Lower lobe of right lung (tissue), 2 donors: ENCODE measurements around the gene TLCD3B. TPM values are rescaled to one million over a fixed set of nuclear protein-coding genes. Genes with fewer than 3 reads are reported as not detected.
A peak's percentile ranks its signal among the peaks of the same experiment; 100 is the strongest.
"Not testable (repeated sequence)": the region's sequence is repeated elsewhere in the genome, so short reads cannot be mapped to it uniquely, and the experiment has no call there.

Experiments
- ATAC-seq, 2 donors: fragments of 200-7000 bp; cut with Tn5 transposase; one replicate each; pipeline ENCODE4 v1.9.1; 2020 to 2022; ENCODE audit warnings: mild to moderate bottlenecking in 2 of 2, moderate library complexity in 2 of 2
- DNase-seq: peaks from one replicate; pipeline ENCODE4 v3.0.0-alpha.2; 2020
- H3K27ac ChIP-seq: fragments of 200-600 bp; one replicate; pipeline ENCODE4 v1.8.0; 2022
- H3K27me3 ChIP-seq: fragments of 200-600 bp; one replicate; pipeline ENCODE4 v1.8.0; 2022; ENCODE audit warnings: low read depth
- H3K36me3 ChIP-seq: fragments of 200-600 bp; one replicate; pipeline ENCODE4 v1.8.0; 2022; ENCODE audit warnings: mild to moderate bottlenecking
- H3K4me1 ChIP-seq: fragments of 200-600 bp; one replicate; pipeline ENCODE4 v1.8.0; 2022
- H3K4me3 ChIP-seq: fragments of 200-600 bp; one replicate; pipeline ENCODE4 v1.8.0; 2022; ENCODE audit warnings: mild to moderate bottlenecking
- H3K9me3 ChIP-seq: fragments of 200-600 bp; one replicate; pipeline ENCODE4 v1.8.0; 2022
- intact Hi-C: fragments of 100-400 bp; cut with DNase I; formaldehyde crosslinking; loops from one replicate; pipeline ENCODE4 v1.11.0; 2022
- total RNA-seq: library from RNA; stranded (reverse); fragmentation: NEBNext Ultra II Directional; extraction: Animal tissue kit (Norgen Biotek cat#: 25700); gene quantifications from one replicate; pipeline ENCODE4 v1.2.1, GENCODE V29; 2021
- TF ChIP-seq, protein P1 (sequence below): fragments of 200-600 bp; IDR thresholded peaks from one replicate; pipeline ENCODE4 v1.8.0; 2022; ENCODE audit warnings: antibody characterized with exemption, mild to moderate bottlenecking
- donor health status: DM: no; HTN: yes; CAD: no; lungs with severe emphysema.

The TLCD3B gene
- total RNA-seq, 1 donor from 2014 or later: not detected

DNA sequence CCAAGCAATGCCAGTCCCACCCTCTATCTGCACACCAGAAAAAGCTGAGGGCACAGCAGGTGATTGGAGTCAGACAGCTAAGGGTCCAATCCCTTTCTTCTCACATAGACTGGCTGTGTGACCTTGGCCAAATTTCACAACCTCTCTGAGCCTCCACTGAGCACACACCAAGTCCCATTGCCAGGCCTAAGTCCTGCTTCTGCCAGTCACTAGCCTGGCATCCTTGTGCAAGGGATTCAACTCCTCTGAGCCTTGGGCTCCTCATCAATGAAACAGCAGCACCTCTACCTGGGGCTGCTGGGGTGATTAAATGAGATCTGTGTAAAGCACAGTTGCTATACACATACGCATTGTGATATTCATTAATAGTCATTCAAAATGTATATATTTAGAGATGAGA is 15.5 kb upstream of the TLCD3B start:
- H3K27ac ChIP-seq: no peak overlapping the region
- no peak overlapping the region for H3K4me3 ChIP-seq
- no peaks in the 10 kb centered on the region for H3K9me3 ChIP-seq
- H3K4me1 ChIP-seq: no peaks in the 10 kb centered on the region
- DNase-seq (no peak), ATAC-seq (no peak)
- H3K36me3 ChIP-seq: no peaks in the 10 kb centered on the region
- H3K27me3 ChIP-seq: peaks cover 6% of the 10 kb centered on the region
- TF ChIP-seq, protein P1, sequence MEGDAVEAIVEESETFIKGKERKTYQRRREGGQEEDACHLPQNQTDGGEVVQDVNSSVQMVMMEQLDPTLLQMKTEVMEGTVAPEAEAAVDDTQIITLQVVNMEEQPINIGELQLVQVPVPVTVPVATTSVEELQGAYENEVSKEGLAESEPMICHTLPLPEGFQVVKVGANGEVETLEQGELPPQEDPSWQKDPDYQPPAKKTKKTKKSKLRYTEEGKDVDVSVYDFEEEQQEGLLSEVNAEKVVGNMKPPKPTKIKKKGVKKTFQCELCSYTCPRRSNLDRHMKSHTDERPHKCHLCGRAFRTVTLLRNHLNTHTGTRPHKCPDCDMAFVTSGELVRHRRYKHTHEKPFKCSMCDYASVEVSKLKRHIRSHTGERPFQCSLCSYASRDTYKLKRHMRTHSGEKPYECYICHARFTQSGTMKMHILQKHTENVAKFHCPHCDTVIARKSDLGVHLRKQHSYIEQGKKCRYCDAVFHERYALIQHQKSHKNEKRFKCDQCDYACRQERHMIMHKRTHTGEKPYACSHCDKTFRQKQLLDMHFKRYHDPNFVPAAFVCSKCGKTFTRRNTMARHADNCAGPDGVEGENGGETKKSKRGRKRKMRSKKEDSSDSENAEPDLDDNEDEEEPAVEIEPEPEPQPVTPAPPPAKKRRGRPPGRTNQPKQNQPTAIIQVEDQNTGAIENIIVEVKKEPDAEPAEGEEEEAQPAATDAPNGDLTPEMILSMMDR: no peak
- intact Hi-C loops: no loop called here

DNA sequence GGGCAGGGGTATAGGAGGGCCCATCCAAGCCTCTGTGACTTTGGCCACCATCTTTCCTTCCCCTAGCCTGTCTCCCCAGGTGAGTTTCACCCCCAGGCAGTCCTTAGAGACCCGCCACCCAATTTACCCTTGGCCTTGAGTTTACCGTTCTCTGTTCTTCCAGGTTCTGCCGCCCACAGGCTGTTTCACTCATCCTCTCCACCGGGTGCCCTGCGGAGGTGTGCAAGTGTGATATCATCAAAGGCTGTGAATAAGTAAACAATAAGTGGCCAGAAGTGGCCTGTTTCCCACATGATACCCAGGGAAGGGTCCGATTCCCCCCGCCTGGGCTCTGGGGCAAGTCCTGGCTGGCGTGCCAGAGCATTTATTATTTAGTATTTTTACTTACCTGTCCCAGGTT is 15.1 kb upstream of the TLCD3B start:
- Histone ChIP-seq H3K4me1 (no peaks in the 10 kb centered on the region), H3K27ac (no peak overlapping the region), H3K27me3 (peaks cover 6% of the 10 kb centered on the region), H3K9me3 (no peaks in the 10 kb centered on the region), H3K36me3 (no peaks in the 10 kb centered on the region), H3K4me3 (no peak overlapping the region)
- TF ChIP-seq, protein P1: no peak
- no peak for DNase-seq
- ATAC-seq: no peak
- intact Hi-C loops: no loop called here

DNA sequence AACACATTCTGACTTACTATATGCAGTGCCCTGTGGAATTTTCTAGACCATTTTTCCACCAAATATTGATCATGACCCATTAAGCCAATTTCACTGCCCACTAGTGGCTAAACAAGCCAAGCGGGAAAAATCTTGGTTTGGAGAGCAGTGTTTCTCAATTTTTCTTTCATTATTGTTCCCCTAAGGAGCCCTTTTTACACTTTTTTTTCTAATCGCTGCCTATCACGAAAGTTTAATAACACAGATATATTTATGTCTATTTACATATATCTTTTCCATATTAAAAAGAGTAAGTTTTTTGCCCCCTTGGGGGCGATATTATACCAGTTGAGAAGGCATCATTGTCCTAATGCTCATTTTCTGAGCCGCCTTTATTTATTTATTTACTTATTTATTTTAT is 10.8 kb upstream of the TLCD3B start:
- no peak overlapping the region for H3K4me3 ChIP-seq
- H3K27me3 ChIP-seq: peaks cover 15% of the 10 kb centered on the region
- no peaks in the 10 kb centered on the region for H3K9me3 ChIP-seq
- TF ChIP-seq, protein P1: peak; percentile 49
- DNase-seq: no peak
- intact Hi-C loops: no loop called here
- no peak overlapping the region for H3K27ac ChIP-seq
- H3K4me1 ChIP-seq: no peaks in the 10 kb centered on the region
- ATAC-seq: no peak
- H3K36me3 ChIP-seq: no peaks in the 10 kb centered on the region

DNA sequence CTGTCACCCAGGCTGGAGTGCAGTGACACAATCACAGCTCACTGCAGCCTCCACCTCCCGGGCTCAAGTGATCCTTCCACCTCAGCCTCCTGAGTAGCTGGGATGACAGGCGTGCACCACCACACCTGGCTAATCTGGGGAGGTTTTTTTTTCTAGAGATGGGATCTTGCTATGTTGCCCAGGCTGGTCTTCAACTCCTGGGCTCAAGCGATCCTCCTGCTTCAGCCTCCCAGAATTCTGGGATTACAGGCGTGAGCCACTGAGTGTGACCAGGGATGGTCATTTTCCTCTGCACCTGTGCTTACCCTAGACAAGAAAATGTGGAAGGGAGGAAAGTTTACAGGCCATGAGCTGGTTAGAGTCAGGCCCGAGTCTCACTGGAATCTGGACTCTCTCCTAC is 9.6 kb upstream of the TLCD3B start:
- H3K36me3 ChIP-seq, H3K9me3 ChIP-seq, H3K4me3 ChIP-seq, H3K4me1 ChIP-seq, DNase-seq, H3K27ac ChIP-seq, intact Hi-C loops, ATAC-seq: not testable (repeated sequence)
- peaks cover 13% of the 10 kb centered on the region for H3K27me3 ChIP-seq

DNA sequence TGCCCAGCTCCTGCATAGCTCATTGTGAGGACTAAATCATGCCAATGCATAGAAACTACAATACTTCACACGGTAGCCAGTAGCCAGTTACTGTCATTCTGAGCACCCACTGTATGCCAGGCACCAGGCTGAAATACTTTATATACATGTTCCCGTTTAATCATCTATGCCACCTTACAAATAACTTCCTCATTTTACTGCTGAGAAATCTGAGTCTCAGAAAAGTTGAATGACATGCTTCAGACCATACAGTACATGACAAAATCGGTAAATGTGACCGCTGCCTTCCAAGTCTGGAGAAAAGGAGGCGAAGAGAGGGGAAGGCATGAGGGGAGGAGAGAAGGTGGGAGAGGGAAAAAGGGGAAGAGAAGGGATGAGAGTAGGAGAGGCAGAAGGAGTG is 9.2 kb upstream of the TLCD3B start:
- TF ChIP-seq, protein P1: no peak
- no peaks in the 10 kb centered on the region for H3K9me3 ChIP-seq
- H3K27ac ChIP-seq: no peak overlapping the region
- H3K27me3 ChIP-seq: peaks cover 14% of the 10 kb centered on the region
- H3K4me3 ChIP-seq: no peak overlapping the region
- H3K4me1 ChIP-seq: no peaks in the 10 kb centered on the region
- ATAC-seq: no peak
- no peak for DNase-seq
- H3K36me3 ChIP-seq: no peaks in the 10 kb centered on the region
- intact Hi-C loops: no loop called here

DNA sequence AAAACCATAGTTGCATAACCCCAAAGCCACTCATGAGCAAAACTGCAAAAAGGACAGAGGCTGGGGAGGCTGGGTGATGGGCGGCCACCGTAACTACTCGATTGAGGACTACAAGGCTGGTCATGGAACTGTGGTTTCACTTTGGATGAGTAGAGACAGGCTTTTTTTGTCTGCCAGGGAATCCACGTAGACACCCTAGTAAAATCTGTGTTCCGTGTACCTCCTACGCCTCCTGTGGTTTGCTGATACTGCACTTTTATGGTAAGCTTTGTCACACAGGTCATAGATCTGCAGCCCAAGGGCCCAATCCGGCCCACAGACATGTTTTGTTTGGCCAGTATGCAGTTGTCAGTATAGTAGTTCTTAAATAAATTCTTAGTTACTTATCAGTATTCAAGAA is 2.2 kb upstream of the TLCD3B start:
- Histone ChIP-seq H3K27ac (no peak overlapping the region), H3K27me3 (peaks cover 59% of the 10 kb centered on the region), H3K9me3 (no peaks in the 10 kb centered on the region), H3K4me1 (peaks cover 9% of the 10 kb centered on the region), H3K36me3 (no peaks in the 10 kb centered on the region), H3K4me3 (no peak overlapping the region)
- no peak for ATAC-seq
- TF ChIP-seq, protein P1: no peak
- intact Hi-C loops: no loop called here
- DNase-seq: no peak
